RWPE2 (cell line): ENCODE measurements around the gene TRHDE.

Source experiments
- ATAC-seq: fragments of 200-7000 bp; cut with Tn5 transposase; 3 replicates; pipeline ENCODE4 v1.9.1; 2021; ENCODE audit warnings: low read depth
- DNase-seq: peaks from one replicate; pipeline ENCODE4 v3.0.0-alpha.2; 2020; ENCODE audit warnings: low spot score
- H3K27ac ChIP-seq: fragments of 450-650 bp; 2 replicates; pipeline ENCODE4 v1.5.1; 2017; ENCODE audit warnings: mild to moderate bottlenecking; ENCODE audit not compliant: poor library complexity, severe bottlenecking
- H3K27me3 ChIP-seq: fragments of 250-450 bp; sonication (Bioruptor Pico); 2 replicates; pipeline ENCODE4 v1.5.1; 2021; ENCODE audit warnings: mild to moderate bottlenecking, moderate library complexity; ENCODE audit not compliant: insufficient read depth, poor library complexity, severe bottlenecking
- H3K36me3 ChIP-seq: fragments of 250-450 bp; sonication (Bioruptor Pico); 2 replicates; pipeline ENCODE4 v1.5.1; 2020; ENCODE audit warnings: low read depth, mild to moderate bottlenecking, moderate library complexity
- H3K4me1 ChIP-seq: fragments of 250-450 bp; sonication (Bioruptor Pico); 2 replicates; pipeline ENCODE4 v1.5.1; 2021; ENCODE audit warnings: mild to moderate bottlenecking, moderate library complexity; ENCODE audit not compliant: insufficient read depth, poor library complexity, severe bottlenecking
- H3K4me3 ChIP-seq: fragments of 250-450 bp; sonication (Bioruptor Pico); 2 replicates; pipeline ENCODE4 v1.5.1; 2021; ENCODE audit warnings: mild to moderate bottlenecking, moderate library complexity; ENCODE audit not compliant: severe bottlenecking
- H3K9me3 ChIP-seq: fragments of 250-450 bp; sonication (Bioruptor Pico); 2 replicates; pipeline ENCODE4 v1.5.1; 2021; ENCODE audit warnings: mild to moderate bottlenecking, moderate library complexity; ENCODE audit not compliant: severe bottlenecking
- TF ChIP-seq, protein P1 (sequence below): fragments of 450-650 bp; IDR thresholded peaks from one replicate; pipeline ENCODE4 v1.5.1; 2017; ENCODE audit warnings: mild to moderate bottlenecking, moderate library complexity; ENCODE audit not compliant: poor library complexity, severe bottlenecking

Gene TRHDE

GRCh38 chr12:72547573-72547972 is 275.4 kb downstream of the TRHDE start:
- no peaks in the 10 kb centered on the region for H3K36me3 ChIP-seq
- TF ChIP-seq, protein P1, sequence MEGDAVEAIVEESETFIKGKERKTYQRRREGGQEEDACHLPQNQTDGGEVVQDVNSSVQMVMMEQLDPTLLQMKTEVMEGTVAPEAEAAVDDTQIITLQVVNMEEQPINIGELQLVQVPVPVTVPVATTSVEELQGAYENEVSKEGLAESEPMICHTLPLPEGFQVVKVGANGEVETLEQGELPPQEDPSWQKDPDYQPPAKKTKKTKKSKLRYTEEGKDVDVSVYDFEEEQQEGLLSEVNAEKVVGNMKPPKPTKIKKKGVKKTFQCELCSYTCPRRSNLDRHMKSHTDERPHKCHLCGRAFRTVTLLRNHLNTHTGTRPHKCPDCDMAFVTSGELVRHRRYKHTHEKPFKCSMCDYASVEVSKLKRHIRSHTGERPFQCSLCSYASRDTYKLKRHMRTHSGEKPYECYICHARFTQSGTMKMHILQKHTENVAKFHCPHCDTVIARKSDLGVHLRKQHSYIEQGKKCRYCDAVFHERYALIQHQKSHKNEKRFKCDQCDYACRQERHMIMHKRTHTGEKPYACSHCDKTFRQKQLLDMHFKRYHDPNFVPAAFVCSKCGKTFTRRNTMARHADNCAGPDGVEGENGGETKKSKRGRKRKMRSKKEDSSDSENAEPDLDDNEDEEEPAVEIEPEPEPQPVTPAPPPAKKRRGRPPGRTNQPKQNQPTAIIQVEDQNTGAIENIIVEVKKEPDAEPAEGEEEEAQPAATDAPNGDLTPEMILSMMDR, result no peak
- no peak for DNase-seq
- H3K4me3 ChIP-seq, result no peak overlapping the region
- no peaks in the 10 kb centered on the region for H3K27me3 ChIP-seq
- ATAC-seq, result no peak
- no peaks in the 10 kb centered on the region for H3K9me3 ChIP-seq
- H3K27ac ChIP-seq, result no peak overlapping the region
- H3K4me1 ChIP-seq, result no peaks in the 10 kb centered on the region

DNA sequence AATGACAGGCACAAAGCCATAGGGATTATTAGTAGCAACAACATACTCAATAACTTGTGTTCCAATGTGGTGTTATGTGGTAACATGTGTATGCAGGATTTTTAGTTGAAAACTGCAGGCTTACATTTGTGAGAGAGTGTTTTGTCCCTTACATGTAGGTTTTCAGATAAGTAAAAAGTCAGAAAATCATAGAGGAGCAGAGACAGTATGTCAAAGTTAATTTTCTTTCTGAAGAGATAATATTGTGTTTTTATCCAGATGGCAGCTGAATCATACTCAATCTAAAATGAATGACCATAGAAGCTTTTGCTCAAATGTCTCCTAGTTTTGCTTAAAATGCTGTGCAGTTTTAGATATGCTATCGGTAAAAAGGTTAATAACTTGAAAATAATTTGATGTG is 277.0 kb downstream of the TRHDE start:
- H3K36me3 ChIP-seq, result no peaks in the 10 kb centered on the region
- ATAC-seq, result no peak
- H3K9me3 ChIP-seq, result no peaks in the 10 kb centered on the region
- no peak overlapping the region for H3K4me3 ChIP-seq
- DNase-seq, result no peak
- no peak overlapping the region for H3K27ac ChIP-seq
- H3K4me1 ChIP-seq, result no peaks in the 10 kb centered on the region
- TF ChIP-seq, protein P1, result no peak
- H3K27me3 ChIP-seq, result no peaks in the 10 kb centered on the region

- ATAC-seq (no peak), DNase-seq (no peak)
- no peak overlapping the region for H3K4me3 ChIP-seq
- H3K27me3 ChIP-seq, result no peaks in the 10 kb centered on the region
- TF ChIP-seq, protein P1, result no peak
- no peaks in the 10 kb centered on the region for H3K9me3 ChIP-seq
- H3K4me1 ChIP-seq, result no peaks in the 10 kb centered on the region
- no peak overlapping the region for H3K27ac ChIP-seq
- H3K36me3 ChIP-seq, result no peaks in the 10 kb centered on the region
Measured at GRCh38 chr12:72560003-72560769, 288.0 kb downstream of the TRHDE start.

DNA sequence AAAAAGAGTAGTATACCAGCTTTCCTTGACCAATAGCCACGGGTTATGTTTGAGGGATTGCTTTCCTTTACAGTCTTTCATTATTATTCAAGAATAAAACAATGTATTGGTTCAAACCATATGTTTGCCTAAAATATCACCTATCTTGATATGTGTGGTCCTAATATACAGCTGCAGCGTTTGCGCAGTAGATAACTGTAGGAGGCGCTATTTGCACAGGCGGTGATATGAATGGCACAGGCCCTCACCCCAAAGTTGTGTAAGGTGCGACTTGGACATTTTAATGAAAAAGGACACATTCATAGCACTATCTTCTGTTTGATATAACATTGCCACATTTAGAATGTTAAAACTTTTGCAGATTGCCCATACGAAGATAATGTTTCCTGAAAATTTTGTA is 298.4 kb downstream of the TRHDE start:
- Histone ChIP-seq H3K27ac (no peak overlapping the region), H3K36me3 (no peaks in the 10 kb centered on the region), H3K4me1 (no peaks in the 10 kb centered on the region), H3K27me3 (no peaks in the 10 kb centered on the region), H3K4me3 (no peak overlapping the region), H3K9me3 (no peaks in the 10 kb centered on the region)
- DNase-seq, result no peak
- TF ChIP-seq, protein P1, result peak; percentile 17
- ATAC-seq, result no peak

DNA sequence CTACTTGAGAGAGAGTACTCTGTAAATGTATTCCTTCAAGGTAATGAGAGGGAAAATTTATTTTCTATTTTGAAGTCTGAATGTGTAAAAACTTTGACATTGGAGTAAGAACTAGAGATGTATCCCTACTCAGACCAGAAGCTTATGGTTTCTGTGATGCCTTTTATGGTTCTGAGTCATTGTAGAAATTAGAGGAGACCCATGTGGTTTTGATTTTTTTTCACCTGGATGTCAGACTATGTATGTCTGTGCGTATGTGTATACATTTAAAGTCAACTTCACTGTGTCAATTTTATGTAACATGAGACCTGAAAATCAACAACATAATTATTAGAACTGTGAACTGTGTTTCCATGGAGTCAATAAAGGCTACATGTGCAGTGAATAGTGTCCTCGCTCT is 302.0 kb downstream of the TRHDE start:
- TF ChIP-seq, protein P1, result no peak
- DNase-seq, result no peak
- no peaks in the 10 kb centered on the region for H3K27me3 ChIP-seq
- H3K9me3 ChIP-seq, result no peaks in the 10 kb centered on the region
- H3K36me3 ChIP-seq, result no peaks in the 10 kb centered on the region
- no peak for ATAC-seq
- no peak overlapping the region for H3K4me3 ChIP-seq
- no peaks in the 10 kb centered on the region for H3K4me1 ChIP-seq
- no peak overlapping the region for H3K27ac ChIP-seq
